ENCODE data around the gene MYOZ3. TPM values are rescaled to one million over a fixed set of nuclear protein-coding genes. Genes with fewer than 3 reads are reported as not detected.

MYOZ3 gene
- total RNA-seq, 4 donors from 2014 or later: 0.22 TPM; not detected in 3

DNA sequence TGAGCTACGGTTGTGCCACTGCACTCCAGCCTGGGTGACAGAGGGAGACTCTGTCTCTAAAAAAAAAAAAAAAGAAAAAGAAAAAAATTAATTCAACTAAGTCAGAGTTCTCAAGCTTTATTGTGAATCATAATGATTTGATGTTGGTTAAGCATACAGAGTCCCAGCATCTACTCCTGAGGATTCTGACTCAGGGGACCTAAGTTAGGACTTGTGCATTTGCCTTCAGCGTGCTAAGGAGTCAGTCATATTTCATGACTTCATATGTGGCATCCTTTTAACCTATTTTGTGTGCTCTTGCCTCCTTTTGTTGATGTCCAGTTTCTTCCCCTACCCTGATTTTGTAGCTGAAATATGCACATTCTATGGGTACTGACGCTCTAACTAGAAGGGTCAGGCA is 2.9 kb downstream of the MYOZ3 start:
- TF ChIP-seq, protein P1, sequence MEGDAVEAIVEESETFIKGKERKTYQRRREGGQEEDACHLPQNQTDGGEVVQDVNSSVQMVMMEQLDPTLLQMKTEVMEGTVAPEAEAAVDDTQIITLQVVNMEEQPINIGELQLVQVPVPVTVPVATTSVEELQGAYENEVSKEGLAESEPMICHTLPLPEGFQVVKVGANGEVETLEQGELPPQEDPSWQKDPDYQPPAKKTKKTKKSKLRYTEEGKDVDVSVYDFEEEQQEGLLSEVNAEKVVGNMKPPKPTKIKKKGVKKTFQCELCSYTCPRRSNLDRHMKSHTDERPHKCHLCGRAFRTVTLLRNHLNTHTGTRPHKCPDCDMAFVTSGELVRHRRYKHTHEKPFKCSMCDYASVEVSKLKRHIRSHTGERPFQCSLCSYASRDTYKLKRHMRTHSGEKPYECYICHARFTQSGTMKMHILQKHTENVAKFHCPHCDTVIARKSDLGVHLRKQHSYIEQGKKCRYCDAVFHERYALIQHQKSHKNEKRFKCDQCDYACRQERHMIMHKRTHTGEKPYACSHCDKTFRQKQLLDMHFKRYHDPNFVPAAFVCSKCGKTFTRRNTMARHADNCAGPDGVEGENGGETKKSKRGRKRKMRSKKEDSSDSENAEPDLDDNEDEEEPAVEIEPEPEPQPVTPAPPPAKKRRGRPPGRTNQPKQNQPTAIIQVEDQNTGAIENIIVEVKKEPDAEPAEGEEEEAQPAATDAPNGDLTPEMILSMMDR (IDR thresholded peaks at IDR 0.05; ENCODE audit: low read depth): no peak

DNA sequence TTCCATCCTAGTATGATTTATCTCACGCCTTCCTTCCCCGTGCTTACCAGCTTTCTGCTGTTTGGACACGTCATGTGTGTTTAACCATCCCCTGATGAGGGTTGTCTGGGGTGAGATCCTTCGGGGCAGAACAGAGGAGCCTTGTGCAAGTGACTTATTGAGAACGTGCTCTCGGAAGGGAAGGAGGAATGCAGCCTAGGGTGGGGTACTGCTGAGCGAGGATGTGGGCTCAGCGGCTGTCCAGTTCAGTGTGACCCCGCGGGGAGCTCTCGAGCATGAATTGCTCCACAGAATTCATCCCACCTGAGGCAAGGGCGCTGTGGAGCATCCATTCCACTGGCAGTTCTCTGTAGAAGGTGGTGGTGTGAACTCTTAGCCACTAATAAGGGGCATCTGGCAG is 4.0 kb downstream of the MYOZ3 start:
- TF ChIP-seq, protein P1 (IDR thresholded peaks at IDR 0.05; ENCODE audit: low read depth): no peak

DNA sequence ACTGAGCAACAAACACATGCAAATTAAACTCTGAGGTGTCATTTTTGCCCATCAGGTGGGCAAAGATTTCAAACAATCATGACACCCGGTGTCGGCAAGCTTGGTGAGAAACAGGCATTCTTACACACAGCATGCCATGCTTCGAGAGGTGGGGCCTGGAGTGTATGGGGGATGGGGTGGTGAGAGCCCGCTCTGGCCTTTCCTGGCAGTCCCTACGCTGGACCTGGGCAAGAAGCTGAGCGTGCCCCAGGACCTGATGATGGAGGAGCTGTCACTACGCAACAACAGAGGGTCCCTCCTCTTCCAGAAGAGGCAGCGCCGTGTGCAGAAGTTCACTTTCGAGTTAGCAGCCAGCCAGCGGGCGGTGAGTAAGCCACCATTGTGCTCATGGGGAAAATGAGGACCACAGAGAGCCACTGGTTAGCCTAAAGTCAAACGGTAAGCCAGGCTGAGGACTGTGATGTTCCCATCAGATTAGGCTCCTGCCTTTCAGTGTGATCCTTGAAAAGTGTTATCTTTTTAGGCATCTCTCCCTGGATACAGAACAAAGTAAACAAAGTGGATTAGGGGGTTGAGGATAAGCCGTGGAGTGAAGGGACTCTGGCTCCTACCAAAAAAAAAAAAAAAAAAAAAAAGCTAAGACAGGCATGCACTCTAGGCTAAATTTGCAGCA is 9.4 kb downstream of the MYOZ3 start:
- TF ChIP-seq, protein P1 (IDR thresholded peaks at IDR 0.05; ENCODE audit: low read depth): no peak

DNA sequence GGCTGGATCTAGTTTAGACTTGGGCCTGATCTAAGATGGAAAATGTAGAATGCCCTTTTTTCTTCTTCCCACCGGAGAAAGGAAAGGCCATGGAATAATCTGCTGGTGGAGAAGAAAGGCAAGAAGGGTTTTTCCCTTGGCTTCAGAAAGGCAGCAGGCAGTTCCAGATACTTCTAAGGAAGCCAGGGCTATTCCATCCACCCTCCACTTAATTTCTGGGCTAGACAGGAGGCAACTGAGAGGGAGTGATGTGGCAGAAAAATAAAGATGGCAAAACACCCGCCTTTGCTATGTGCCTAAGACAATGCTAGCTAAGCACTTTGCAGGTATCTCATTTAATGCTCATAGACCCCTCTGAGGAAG is 9.9 kb downstream of the MYOZ3 start:
- TF ChIP-seq, protein P1 (IDR thresholded peaks at IDR 0.05; ENCODE audit: low read depth): no peak

DNA sequence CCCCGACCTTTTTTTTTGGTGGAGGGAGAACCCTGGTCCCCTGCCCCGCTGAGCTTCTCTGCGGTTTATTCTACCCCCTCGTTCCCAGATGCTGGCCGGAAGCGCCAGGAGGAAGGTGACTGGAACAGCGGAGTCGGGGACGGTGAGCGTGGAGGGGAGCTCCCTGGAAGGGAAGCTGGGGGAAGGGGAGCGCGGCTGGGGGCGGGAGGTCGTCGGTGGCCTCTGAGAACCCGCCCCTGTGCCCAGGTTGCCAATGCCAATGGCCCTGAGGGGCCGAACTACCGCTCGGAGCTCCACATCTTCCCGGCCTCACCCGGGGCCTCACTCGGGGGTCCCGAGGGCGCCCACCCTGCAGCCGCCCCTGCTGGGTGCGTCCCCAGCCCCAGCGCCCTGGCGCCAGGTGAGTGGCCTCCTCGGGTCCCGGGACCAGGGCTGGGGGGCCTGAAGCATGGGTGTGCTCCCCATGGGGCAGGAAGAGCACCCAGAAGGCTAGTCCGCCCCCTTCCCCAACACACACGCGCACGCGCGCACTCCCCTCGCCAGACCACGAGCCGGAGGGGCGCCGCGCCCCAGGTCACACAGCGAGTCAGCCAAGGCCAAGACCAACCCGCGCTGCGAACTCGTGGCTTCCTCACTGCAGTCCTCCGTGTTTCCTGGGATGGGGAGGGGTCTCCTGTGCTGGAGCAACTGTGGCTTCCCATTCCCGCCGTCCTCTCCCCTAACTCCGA is 10.6 kb downstream of the MYOZ3 start:
- TF ChIP-seq, protein P1 (IDR thresholded peaks at IDR 0.05; ENCODE audit: low read depth): no peak

DNA sequence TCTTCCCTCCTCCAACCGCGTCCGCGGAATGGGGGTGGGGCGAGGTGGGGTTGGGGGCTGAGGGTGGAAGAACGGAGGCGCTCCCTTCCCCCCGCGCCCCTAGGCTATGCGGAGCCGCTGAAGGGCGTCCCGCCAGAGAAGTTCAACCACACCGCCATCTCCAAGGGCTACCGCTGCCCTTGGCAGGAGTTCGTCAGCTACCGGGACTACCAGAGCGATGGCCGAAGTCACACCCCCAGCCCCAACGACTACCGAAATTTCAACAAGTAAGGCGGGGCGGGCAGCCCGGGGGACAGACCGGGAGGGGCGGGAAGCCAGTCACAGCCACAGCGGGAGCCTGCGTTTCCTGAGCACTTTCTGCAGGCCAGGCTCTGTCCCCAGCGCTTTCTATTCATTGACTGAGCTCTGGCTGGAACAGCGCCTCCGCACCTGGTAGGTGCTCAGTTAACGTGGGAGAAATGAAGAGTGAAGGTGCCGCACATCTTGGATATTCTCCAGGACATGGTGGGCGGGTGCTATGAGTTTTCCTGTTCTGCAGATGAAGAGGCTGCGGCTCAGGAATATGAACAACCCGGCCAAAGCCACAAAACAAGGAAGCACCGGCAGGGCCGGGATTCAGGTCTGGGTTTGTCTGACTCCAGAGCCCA is 11.3 kb downstream of the MYOZ3 start:
- TF ChIP-seq, protein P1 (IDR thresholded peaks at IDR 0.05; ENCODE audit: low read depth): no peak

DNA sequence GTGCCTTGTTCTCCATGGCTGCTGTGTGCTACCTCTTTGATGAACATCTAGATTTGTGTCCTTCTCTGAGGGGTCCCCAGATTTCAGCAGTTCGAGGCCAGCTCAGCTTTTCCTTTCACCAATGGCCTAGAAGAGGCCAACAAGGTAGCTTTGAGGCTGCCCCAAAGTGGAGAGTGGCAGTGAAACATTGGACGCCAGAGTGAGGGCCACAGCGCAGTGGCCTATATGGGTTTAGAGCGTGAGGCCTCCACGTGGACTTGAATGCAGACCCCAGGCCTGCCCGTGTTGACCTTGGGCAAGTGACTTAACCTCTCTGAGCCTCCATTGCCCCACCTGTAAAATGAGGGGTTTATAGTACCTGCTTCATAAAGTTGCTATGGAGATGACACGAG is 11.8 kb downstream of the MYOZ3 start:
- TF ChIP-seq, protein P1 (IDR thresholded peaks at IDR 0.05; ENCODE audit: low read depth): no peak
